Astrocyte of the spinal cord (primary cell): ENCODE measurements around the gene FEM1C.
A peak's percentile ranks its signal among the peaks of the same experiment; 100 is the strongest.

Experiments used
- DNase-seq: peaks from one replicate; pipeline ENCODE4 v3.0.0; 2011; ENCODE audit warnings: low read depth, low spot score
- H3K4me3 ChIP-seq: 2 replicates; pipeline ENCODE4 v1.5.1; 2011; ENCODE audit warnings: low read depth, mild to moderate bottlenecking, low read length, moderate library complexity
- in situ Hi-C: cut with HindIII; loops from 2 replicates; pipeline ENCODE4 v1.10.0; 2017; ENCODE audit warnings: low sequenced_read_pairs
- TF ChIP-seq, protein P1 (sequence below): IDR thresholded peaks from 2 replicates; pipeline ENCODE4 v1.5.1; 2012; ENCODE audit warnings: low read depth, mild to moderate bottlenecking, low read length, inconsistent platforms

The FEM1C gene

DNA sequence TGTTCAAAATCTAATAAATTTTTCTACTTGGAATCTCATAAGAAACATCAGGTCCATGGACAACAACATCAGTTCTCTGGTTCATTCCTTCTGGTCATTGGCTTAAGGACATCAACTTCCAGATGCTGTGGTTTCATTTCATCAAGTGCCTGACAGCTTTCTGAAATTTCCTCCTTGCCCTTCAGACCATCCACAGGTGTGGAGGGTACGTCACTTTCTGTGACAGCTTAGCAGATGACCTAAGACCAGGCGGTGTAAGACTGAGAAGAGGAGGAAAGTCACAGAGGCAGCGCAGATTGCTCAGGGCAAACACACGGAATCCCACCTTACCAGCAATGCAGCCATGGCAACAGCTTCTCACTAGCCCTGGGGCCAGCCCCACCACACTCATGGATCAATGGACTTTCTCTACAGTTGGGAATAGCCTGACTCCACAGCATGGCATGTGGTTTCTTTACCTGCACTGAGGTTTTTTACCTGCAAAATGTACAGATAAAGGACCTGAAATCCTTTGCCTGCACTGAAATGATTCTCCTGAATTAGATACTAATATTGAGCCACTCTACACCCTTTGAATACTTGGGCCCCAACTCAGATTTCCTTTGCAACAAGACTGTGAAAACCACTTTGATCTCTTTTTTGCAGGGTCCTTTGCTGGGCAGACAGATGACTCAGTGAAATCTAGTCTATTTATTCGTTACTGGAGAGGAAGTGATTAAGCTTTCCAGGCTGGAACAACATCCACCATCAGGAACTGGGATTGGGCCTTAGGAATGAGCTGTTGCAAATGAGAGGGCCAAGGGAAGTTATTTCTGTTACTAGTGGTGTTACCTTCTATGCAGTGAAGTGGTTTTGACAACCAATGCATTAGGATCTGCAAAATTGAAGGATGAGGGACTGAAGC is 30.8 kb upstream of the FEM1C start:
- in situ Hi-C loops, result no loop called here
- no peak overlapping the region for H3K4me3 ChIP-seq
- peak; percentile 81 for DNase-seq
- TF ChIP-seq, protein P1, sequence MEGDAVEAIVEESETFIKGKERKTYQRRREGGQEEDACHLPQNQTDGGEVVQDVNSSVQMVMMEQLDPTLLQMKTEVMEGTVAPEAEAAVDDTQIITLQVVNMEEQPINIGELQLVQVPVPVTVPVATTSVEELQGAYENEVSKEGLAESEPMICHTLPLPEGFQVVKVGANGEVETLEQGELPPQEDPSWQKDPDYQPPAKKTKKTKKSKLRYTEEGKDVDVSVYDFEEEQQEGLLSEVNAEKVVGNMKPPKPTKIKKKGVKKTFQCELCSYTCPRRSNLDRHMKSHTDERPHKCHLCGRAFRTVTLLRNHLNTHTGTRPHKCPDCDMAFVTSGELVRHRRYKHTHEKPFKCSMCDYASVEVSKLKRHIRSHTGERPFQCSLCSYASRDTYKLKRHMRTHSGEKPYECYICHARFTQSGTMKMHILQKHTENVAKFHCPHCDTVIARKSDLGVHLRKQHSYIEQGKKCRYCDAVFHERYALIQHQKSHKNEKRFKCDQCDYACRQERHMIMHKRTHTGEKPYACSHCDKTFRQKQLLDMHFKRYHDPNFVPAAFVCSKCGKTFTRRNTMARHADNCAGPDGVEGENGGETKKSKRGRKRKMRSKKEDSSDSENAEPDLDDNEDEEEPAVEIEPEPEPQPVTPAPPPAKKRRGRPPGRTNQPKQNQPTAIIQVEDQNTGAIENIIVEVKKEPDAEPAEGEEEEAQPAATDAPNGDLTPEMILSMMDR, result no peak

DNA sequence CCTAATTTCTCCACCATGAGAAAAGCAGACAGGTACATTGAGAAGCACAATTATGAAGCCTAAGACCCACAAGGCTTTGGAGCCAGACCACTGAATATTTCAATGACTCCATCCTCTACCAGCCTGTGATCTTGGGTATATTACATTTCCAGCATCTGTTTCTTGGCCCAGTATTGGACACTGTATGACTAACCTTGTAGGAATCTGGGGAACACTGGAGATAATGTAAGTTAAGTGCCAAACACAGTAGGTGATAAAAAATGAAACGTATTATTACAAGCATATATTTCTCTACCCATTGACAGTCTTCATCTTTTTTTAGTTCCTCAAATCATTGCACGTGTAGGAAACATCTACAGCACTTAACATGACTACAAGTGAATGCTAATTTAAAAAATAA is 28.6 kb upstream of the FEM1C start:
- DNase-seq, result peak; percentile 84
- TF ChIP-seq, protein P1, result no peak
- in situ Hi-C loops, result no loop called here

DNA sequence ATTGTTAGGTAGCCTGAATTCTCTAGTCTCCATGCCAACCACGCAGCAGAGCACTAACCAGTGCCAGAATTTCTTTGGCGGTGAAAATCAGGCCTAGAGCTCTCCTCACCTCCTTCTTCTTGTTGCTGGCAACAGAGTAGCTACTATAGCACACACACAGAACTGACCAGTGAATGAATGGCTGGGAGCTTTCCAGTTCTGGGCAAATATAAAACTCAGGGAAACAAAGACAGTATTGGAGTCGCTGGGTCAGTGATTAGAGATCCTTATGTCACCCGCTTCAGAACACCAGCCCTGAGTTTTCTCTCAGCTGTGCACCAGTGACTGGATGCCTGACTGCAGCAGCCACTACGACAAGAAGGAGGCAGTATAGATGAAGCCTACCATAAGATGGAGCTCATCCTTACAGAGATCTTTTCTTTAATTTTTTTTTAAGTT is 26.9 kb upstream of the FEM1C start:
- in situ Hi-C loops, result no loop called here
- peak; percentile 51 for DNase-seq
- TF ChIP-seq, protein P1, result no peak
- H3K4me3 ChIP-seq, result no peak overlapping the region

More for the DNA sequence above, 28.6 kb upstream of the FEM1C start:
- H3K4me3 ChIP-seq, result no peak overlapping the region

DNA sequence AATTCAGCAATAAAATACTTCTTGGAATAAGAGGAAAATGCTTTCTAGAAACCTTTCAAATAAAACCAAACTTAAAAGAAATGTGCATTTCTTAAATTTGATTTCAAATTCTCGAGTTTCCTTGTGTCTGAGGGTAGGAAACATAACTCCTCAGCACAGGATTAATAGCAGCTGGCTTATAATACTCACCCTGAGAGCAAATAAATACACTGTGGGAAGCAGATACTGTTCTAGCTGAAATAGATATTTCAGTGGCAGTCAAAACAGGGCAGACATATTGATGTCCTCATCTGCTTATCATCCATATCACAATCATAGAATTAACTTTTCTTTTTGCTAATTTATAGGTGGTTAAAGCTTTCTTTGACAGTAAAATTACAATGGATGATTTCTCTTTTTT is 24.1 kb upstream of the FEM1C start:
- no peak for DNase-seq
- in situ Hi-C loops, result no loop called here
- TF ChIP-seq, protein P1, result no peak

DNA sequence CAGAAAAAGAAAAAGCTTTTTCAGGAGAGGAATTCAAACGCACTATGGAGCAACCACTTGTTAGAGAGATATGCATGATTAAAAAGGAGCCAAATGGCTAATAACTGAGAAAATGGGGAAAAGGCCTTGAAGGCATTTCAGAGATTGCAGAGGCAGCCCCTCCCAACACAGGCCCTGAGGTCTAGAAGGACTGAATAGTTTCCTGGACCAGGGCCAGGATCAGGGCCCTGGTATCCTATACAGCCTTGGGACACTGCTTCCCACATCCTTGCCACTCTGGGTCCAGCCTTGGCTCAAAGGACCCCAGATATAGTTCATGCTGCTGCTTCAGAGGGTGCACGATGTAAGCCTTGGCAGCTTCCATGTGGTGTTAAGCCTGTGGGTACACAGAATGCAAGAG is 20.7 kb upstream of the FEM1C start:
- TF ChIP-seq, protein P1, result no peak
- in situ Hi-C loops, result no loop called here
- H3K4me3 ChIP-seq, result no peak overlapping the region
- DNase-seq, result no peak

More for the DNA sequence above, 24.1 kb upstream of the FEM1C start:
- no peak overlapping the region for H3K4me3 ChIP-seq

DNA sequence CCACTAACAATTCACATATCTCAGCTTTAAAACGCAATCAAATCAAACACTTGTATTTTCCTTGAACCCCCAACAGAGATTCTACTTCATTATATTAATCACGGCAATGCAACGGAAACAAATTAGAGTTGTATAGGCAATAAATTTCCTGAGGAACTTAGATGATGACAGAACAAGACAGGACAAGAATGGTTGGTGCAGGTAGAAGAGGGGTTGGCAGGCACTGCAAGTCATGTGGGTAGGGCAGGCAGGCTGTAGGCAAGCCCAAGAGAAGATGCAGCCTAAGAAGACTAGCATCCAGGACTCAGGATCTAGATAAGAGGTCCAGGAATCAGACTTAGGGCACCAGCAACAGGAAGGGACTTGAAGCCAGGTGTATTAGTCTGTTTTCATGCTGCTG is 16.6 kb upstream of the FEM1C start:
- H3K4me3 ChIP-seq, result no peak overlapping the region
- TF ChIP-seq, protein P1, result no peak
- in situ Hi-C loops, result no loop called here
- DNase-seq, result no peak
